Renal pelvis (tissue), 4 donors: ENCODE results near the gene SUCLG2. TPM values are rescaled to one million over a fixed set of nuclear protein-coding genes. Genes with fewer than 3 reads are reported as not detected.
"Not testable (repeated sequence)": the region's sequence is repeated elsewhere in the genome, so short reads cannot be mapped to it uniquely, and the experiment has no call there.

Source experiments
- DNase-seq: peaks from one replicate; pipeline ENCODE4 v3.0.0-alpha.2; 2013
- polyA plus RNA-seq, 3 donors: library from polyadenylated mRNA; unstranded; fragments of 120-200 nt; gene quantifications; one replicate each; pipeline ENCODE4 v1.2.1, GENCODE V29; 2013; ENCODE audit not compliant: insufficient read length in 3 of 3

The SUCLG2 gene
- polyA plus RNA-seq, 3 donors: 68.4 to 75.7 (median 70.8) TPM

DNA sequence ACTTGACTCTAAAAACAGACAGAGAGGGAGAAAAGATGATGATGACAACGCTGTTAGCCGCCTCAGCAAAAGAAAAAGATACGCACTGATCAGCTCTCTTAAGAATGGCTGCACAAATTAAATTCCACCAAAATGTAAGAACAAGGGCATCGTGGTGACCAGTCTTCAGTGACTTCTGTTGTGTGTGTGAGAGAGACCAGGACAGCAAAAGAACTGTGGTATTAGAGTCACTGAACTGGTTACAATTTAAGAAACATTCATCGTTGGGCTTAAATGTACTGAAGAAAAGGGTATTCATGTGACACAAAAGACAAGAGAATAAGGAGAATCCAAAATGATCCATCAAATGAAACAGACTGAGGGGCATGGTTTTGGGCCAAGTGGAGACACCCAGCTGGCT, 86.5 kb downstream of the SUCLG2 start:
- DNase-seq: no peak

DNA sequence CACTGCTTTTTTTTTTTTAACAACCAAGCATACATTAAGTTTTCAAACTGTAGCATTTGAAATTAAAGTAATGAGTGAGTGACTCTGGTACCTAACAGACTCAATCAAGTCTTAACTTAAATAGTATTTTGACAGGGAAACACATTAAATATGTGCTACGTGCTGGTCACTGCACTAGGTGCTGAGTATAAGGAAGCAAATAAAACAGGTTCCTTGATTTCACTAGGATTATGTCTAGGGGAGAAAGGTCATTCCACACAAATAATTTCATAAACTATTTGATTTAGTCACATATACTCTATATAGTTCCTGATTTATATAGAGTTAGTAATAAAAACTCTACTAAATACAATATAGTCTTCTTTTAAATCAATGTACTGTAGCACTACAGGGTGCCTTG, 89.4 kb downstream of the SUCLG2 start:
- DNase-seq: no peak

DNA sequence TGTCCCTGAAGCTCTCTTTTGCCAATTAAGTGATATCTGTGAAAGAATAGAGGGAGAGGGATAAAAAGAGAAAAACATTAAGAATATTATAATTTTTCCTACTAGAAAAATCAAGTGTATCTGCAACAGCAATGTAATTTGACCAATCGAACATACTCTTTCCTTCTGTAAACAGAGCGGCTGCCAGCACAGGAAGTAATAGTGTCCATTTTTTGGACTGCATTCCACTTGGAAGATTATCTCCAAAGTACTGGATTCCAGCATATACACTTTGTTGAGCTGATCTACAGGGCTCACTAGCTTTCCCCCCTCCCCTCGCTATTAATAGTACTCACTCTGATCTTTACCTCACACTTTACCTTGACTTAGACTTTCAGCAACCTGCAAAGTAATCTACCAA, 90.4 kb downstream of the SUCLG2 start:
- DNase-seq: no peak

DNA sequence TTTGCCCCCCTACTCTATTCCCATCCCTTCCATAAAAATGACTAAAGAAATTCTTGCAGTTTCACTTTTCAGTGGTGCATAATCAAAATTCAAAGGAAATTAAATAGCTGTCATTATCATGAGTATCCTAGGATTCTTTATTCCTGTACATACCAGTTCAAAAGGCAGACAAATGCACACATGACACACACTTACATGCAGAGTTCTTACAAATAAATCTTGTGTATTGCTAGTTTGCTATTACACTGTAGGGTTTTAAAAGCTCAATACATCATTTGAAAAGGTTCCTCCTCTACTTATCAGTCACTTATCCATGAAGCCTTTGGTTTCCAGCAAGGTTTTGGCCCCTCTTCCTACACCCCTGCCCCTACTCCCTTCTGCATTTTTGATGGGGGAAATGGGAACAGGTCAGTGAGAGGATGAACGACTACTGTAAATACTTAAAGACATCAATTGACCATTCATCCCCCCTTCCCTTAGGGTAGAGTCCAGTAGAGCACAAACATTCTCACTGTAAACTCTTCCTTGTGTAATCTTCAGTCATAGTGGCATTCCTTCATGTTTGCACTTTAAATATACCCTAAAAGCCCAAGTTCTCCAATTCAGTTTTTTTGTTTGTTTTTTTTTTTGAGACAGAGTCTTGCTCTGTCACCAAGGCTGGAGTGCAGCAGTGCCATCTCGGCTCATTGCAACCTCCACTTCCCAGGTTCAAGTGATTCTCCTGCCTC, 92.6 kb downstream of the SUCLG2 start:
- DNase-seq: no peak

DNA sequence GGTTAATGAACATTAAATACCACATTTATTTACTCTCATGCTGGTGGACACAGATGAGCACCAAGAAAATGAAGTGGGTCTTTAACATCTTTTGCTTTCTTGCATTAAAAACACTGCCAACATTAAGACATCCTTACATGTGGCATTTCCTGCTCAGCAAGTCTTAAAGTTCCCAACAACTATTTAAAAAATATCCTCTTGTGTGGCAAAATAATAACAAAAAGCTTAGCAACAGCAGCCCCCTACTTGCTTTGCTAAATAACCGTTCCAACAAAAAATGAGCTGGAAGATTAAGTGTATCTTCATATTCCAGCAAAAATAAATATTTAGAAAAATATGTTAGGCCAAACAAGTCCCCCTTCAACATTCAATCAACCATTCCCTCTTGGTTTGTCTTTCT, 93.1 kb downstream of the SUCLG2 start:
- no peak for DNase-seq

DNA sequence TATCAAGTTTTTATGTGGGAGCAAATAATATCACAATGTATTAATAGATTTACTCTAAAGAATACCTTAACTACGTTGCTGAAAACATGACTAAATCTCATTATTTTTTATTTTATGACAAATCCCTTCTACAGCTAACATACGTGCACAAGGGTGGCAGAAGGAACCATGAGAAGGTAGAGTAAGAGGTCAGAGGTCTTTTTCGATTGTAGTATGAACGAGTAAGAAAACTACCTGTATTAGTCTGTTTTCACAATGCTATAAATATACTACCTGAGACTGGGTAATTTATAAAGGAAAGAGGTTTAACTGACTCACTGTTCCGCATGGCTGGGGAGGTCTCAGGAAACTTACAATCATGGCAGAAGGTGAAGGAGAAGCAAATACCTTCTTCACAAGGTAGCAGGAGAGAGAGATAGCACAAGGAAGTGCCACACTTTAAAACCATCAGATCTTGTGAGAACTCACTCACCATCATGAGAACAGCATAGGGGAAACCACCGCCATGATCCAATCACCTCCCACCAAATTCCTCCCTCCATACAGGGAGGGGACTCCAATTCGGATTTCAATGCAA, 95.3 kb downstream of the SUCLG2 start:
- DNase-seq: no peak

DNA sequence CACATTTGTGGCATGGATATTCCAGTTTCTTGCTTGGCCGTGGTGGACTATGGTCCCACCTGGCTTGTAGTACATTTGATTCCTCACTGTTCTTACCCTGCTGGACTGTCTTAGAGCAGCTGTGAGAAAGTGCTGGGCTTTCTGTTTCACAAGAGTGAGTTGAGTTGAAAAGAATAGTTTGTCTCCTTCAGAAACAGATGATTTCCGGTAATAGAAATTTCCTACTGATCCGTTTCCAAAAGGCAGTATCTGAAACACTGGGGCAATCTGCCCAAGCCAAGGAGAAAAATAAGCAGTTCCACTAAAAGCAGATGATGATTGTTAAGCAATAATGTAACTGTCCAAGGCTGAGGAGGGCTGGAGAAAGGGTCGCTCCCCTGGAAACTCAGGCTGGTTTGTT, 96.0 kb downstream of the SUCLG2 start:
- no peak for DNase-seq

DNA sequence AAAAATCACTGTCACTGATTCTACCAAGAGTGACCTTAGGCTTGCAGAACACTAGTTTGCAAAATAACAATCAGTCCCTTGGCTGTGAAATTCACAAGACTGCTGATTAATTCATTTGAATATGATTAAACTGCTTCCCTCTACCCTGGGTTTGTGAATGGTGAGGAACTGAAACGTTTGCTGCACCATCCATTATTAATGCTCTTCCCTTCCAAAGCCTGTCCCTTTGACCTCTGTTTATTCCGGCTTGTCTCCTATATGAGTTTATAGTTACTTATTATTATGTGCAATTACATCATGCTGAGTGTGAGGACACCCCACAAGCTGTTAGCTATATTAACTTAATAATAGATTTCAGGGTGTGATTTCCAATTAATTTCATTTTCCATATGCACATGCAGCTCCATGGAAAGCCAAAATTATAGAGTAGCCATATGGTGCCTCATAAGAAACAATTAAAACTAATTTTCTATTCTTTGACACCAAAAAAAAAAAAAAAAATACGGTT, 96.5 kb downstream of the SUCLG2 start:
- no peak for DNase-seq

DNA sequence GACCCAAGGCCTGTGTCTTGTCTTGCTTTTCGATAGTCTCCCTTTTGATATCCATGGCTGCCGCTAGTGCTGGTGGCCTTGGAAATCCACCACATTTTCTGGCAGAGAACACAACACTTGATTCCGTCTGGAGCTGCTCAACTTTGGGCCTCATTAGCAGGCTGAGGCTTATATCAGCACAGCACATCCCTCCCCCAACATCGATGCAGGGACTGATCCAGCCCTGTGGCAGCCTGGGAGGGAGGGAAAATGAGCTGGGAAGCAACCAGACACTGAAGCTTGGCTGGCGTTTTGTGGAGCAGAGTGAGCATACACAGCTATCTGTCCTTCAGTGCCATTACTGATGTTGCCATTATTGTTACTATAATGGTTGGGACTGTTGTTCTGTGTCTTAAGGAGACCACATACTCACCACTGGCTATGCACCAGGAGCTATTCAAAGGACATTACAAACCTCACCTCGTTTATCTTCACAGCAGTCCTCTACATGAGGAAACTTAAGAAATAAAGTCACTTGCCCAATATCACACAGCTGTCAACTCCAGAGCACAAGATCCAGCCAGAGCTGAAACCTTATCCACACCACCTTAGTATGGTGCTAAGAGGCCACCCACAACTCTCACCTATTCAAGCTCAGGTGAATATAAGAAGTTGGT, 102.9 kb downstream of the SUCLG2 start:
- no peak for DNase-seq

DNA sequence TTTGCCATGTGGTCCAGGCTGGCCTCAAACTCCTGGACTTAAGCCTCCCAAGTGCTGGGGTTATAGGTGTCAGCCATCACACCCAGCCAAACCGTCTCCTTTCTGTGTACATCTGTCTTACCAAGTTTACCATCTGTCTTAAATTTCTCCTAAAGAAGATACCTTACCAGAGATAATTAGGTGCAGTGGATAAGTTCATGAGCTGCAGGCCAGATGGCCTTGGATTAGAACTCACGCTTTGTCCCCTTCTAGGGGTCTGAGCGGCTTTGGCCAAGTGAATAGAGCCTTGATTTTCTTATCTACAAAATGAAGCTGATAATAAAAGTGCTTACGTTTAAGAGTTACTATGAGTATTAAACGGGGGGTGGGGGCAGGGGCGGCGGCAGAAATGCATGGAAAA, 103.9 kb downstream of the SUCLG2 start:
- no peak for DNase-seq

DNA sequence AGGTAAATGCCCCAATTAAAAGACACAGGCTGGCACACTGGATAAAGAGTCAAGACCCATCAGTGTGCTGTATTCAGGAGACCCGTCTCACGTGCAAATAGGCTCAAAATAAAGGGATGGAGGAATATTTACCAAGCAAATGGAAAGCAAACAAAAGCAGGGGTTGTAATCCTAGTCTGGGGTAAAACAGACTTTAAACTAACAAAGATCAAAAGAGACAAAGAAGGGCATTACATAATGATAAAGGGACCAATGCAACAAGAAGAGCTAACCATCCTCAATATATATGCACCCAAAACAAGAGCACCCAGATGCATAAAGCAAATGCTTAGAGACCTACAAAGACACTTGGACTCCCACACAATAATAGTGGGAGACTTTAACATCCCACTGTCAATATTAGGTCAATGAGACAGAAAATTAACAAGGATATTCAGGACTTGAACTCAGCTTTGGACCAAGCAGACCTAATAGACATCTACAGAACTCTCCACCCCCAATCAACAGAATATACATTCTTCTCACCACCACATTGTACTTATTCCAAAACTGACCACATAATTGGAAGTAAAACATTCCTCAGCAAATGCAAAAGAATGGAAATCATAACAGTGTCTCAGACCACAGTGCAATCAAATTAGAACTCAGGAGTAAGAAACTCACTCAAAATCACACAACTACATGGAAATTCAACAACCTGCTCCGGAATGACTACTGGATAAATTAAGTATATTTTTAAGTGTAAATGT, 111.7 kb downstream of the SUCLG2 start:
- not testable (repeated sequence) for DNase-seq

DNA sequence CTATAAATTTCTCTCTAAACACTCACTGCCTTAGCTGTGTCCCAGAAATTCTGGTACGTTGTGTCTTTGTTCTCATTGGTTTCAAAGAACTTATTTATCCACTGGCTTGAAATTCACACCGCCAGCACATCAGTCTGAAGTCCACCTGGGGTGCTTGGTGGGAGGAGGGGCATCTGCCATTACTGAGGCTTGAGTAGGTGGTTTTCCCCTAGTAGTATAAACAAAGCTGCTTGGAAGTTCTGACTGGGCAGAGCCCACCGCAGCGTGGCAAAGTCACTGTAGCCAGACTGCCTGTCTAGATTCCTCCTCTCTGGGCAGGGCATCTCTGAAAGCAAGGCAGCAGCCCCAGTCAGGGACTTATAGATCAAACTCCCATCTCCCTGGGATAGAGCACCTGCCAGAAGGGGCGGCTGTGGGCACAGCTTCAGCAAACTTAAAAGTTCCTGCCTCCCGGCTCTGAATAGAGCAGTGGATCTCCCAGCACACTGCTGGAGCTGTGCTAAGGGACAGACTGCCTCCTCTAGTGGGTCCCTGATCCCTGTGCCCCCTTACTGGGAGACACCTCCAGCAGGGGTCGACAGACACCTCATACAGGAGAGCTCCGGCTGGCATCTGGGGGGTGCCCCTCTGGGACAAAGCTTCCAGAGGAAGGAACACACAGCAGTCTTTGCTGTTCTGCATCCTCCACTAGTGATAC, 114.1 kb downstream of the SUCLG2 start:
- peak; percentile 2 for DNase-seq

DNA sequence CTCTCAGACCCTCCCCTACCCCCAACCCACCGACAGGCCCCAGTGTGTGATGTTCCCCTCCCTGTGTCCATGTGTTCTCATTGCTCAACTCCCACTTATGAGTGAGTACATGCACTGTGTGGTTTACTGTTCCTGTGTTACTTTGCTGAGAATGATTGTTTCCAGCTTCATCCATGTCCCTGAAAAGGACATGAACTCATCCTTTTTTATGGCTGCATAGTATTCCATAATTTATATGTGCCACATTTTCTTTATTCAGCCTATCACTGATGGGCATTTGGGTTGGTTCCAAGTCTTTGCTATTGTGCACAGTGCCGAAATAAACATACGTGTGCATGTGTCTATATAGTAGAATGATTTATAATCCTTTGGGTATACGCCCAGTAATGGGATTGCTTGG, 117.2 kb downstream of the SUCLG2 start:
- DNase-seq: not testable (repeated sequence)

DNA sequence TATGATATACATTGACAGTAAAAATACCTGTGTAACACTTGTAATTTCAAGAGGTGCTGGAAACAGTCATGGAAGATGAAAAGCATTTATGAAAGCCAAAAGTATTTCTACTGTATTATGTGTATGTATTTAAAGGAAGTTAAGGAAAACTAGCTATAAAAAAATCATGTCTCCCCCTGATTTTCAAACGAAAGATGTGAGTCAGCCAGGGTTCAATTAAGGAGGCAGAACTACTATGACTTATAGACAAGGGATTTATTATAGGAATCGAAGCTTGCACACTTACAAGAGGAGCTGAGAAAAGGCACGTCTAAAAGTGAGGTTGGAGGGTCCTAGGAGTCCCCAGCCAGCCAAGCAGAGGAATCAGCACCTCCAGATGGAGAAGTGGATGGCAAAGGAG, 119.4 kb downstream of the SUCLG2 start:
- no peak for DNase-seq

DNA sequence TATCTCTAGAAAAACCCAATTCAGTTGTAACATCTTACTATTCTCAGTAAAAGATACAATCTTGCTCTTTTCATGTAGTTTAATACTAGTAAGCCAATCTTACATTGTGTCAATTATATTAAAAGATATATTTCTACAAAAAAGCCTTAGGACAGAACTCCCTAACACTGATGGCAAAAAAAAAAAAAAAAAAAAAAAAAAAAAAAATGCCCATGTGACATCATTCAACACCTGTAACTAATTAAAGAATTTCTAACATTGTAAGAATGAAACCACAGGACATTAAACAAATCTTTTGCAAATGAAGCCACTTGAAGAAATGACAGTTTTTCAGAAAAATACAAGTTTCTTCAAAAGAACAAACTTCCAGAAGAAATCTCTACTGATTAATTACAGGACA, 119.8 kb downstream of the SUCLG2 start:
- DNase-seq: no peak

DNA sequence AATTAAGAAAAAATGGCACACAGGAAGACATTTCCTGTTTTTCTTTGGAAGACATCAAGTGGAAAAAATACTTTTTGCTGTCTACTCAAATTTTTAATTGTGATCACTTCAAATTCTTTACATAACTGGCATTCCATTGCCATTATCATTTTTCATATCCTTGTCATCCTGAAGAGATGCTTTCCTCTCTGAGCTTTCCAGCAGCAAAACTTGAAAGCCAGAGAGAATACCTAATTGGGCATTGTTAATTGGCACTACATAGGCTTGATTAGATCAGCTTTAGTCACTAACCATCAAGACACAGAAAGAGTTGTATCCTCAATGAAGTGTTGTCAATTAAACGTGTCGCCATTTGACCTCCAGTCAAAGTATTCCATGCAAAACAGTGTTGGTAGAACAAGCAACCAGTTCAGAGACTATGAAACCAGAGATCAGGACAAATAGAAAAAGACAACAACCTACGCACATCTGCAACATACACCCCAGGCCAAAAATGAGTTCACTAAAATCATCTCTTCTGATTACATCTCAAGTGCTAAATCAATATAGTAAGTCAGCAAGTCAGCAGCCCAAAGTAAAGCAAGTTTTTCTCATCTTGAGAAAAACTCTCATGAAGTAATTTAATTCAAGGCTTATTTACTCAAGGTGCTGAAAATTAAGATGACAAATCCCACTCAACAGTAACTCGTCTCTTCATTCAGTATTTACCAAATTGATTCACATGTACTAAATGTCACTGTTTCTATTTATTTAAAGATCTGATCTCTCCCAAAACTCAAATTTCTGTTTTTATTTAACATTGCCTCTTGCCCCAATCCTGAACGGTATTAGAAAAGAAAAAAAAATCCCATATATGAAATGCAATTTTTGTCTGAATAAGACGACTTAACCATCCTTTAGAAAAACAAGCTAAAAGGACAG, 123.0 kb downstream of the SUCLG2 start:
- DNase-seq: no peak

DNA sequence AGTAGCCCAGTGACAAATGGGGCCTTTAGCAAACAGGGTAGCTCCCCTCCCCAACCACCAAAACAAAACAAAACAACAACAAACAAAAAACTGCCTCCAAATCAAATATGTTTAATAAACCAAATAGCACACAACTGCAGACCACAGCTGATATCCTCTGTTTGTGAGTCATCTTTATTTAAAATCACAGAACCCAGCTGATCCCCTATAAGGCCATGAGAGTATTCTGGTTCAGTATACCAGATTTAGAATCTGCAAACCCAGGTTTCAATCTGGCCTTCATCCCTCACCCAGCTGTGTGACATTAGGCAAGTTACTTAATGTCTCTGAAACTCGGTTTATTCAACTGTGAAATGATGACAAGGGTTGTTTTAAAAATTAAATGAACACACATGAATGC, 124.5 kb downstream of the SUCLG2 start:
- no peak for DNase-seq

DNA sequence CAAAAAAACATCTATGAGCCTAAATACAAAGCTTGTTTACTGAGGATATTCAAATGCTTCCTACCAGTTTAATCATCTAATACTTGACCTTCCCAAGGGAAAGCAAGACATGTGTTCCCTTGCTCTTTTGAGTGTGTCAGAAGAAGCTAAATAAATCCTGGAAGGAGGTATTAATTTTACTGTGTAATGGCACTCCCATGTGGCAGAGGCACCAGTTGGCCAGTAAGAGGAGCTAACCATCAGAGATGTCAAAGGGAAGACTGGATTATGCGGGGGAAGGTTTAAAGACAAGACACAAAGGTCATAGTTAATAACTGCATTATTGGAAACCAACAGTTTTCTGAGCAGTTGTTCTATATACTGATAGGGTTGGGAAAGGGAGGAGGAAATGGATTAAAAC, 125.1 kb downstream of the SUCLG2 start:
- no peak for DNase-seq

DNA sequence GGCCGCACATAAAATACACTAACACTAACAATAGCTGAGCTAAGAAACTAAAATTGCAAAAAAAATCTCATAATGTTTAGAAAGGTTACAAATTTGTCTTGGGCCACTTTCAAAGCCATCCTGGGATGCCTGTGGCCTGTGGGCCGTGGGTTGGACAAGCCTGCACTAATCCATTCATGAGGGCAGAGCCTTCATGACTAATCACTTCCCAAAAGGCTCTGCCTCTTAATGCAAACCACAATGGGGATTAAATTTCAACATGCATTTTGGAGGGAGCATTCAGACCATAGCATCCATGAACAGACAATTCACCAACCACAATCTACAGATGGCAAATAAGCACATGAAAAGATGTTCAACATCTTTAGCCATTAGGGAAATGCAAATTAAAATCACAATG, 128.2 kb downstream of the SUCLG2 start:
- DNase-seq: no peak

DNA sequence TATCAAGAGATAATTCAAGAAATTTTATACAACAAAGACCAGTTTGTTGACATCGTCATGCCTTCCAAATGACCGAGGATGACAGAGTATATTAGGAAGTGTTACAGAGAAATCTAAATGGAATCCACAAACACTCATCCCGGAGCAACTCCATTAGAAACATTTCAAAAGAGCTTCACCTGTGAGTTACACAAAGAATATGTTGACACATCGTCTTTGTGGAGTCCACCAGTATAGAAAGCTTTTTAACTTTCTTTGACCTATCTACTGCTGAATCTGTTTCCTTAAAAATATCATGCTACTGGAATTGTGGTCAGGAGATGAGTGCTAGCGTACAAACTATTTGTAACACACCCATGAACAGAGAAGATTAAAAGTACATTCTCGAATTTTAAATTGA, 130.4 kb downstream of the SUCLG2 start:
- no peak for DNase-seq

DNA sequence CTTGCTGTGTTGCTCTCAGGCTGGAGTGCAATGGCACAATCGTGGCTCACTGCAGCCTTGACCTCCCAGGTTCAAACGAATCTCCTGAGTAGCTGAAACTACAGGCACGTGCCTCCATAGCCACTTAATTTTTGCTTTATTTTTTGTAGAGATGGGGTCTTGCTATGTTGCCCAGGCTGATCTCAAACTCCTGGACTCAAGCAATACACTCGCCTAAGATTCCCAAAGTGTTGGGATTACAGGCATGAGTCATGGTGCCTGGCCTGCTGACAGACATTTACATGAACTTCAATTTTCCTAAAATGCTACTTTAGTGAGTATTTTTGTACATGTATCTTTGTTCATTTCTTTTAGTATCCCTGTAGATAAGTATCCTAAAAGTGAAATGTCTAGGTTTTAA, 132.3 kb downstream of the SUCLG2 start:
- DNase-seq: no peak
